HG03159 (cell line): ENCODE results near the gene ACOT13.
"Not testable (repeated sequence)": the region's sequence is repeated elsewhere in the genome, so short reads cannot be mapped to it uniquely, and the experiment has no call there.

ENCODE experiments used
- ATAC-seq: cut with Tn5 transposase; IDR thresholded peaks from one replicate; pipeline ENCODE4 v1.9.1; 2021; ENCODE audit warnings: mild to moderate bottlenecking, moderate library complexity; ENCODE audit not compliant: unreplicated experiment

ACOT13 gene

GRCh38 chr6:24691550-24691949 is 24.7 kb downstream of the ACOT13 start:
- no peak for ATAC-seq

GRCh38 chr6:24692003-24692402 is 25.1 kb downstream of the ACOT13 start:
- ATAC-seq, result no peak

GRCh38 chr6:24692415-24692814 is 25.5 kb downstream of the ACOT13 start:
- no peak for ATAC-seq

- no peak for ATAC-seq
Observed at GRCh38 chr6:24692848-24693592, 26.1 kb downstream of the ACOT13 start.

- no peak for ATAC-seq
Observed at GRCh38 chr6:24694198-24694597, 27.3 kb downstream of the ACOT13 start.

GRCh38 chr6:24695635-24696034 is 28.8 kb downstream of the ACOT13 start:
- ATAC-seq, result peak; percentile 59

GRCh38 chr6:24696097-24696496 is 29.2 kb downstream of the ACOT13 start:
- ATAC-seq, result no peak

GRCh38 chr6:24699521-24700359 is 32.9 kb downstream of the ACOT13 start:
- ATAC-seq, result no peak

- no peak for ATAC-seq
Observed at GRCh38 chr6:24702720-24703282, 35.9 kb downstream of the ACOT13 start.

GRCh38 chr6:24704468-24704867 is 37.6 kb downstream of the ACOT13 start:
- ATAC-seq, result no peak

GRCh38 chr6:24708612-24709011 is 41.7 kb downstream of the ACOT13 start:
- no peak for ATAC-seq

GRCh38 chr6:24709014-24709711 is 42.3 kb downstream of the ACOT13 start:
- ATAC-seq, result no peak

- ATAC-seq, result no peak
Observed at GRCh38 chr6:24710519-24711303, 43.8 kb downstream of the ACOT13 start.

- ATAC-seq, result not testable (repeated sequence)
Observed at GRCh38 chr6:24716602-24717148, 49.8 kb downstream of the ACOT13 start.

GRCh38 chr6:24718449-24719124 is 51.7 kb downstream of the ACOT13 start:
- ATAC-seq, result no peak

GRCh38 chr6:24719125-24719971 is 52.5 kb downstream of the ACOT13 start, which contains the start of gene C6orf62:
TSS of gene C6orf62 (minus strand) at chr6:24719154. CDS start at chr6:24718668, 486 bp downstream.
- no peak for ATAC-seq

- no peak for ATAC-seq
Observed at GRCh38 chr6:24720131-24720603, 53.3 kb downstream of the ACOT13 start.
